ENCODE results near the gene CPLANE1.
A peak's percentile ranks its signal among the peaks of the same experiment; 100 is the strongest.

The CPLANE1 gene

GRCh38 chr5:37133939-37134338 lies 115.2 kb downstream of the CPLANE1 start:
- H3K9me3 ChIP-seq (ENCODE audit: severe bottlenecking): no peaks in the 10 kb centered on the region
- ATAC-seq (ENCODE audit: low read depth) (peak; percentile 33; the same call in 1 of the 3 replicates), DNase-seq (ENCODE audit: low spot score) (no peak)
- H3K36me3 ChIP-seq (ENCODE audit: low read depth): peaks cover 33% of the 10 kb centered on the region
- H3K27me3 ChIP-seq (ENCODE audit: insufficient read depth, poor library complexity, severe bottlenecking): no peaks in the 10 kb centered on the region
- TF ChIP-seq CTCF (IDR thresholded peaks at IDR 0.05; ENCODE audit: poor library complexity, severe bottlenecking): no peak
- no peaks in the 10 kb centered on the region for H3K4me1 ChIP-seq (ENCODE audit: insufficient read depth, poor library complexity, severe bottlenecking)
- no peak overlapping the region for H3K4me3 ChIP-seq (ENCODE audit: severe bottlenecking)
- no peak overlapping the region for H3K27ac ChIP-seq (ENCODE audit: poor library complexity, severe bottlenecking)

GRCh38 chr5:37132646-37133045 lies 116.5 kb downstream of the CPLANE1 start:
- Histone ChIP-seq H3K27ac (ENCODE audit: poor library complexity, severe bottlenecking) (no peak overlapping the region), H3K4me1 (ENCODE audit: insufficient read depth, poor library complexity, severe bottlenecking) (no peaks in the 10 kb centered on the region), H3K36me3 (ENCODE audit: low read depth) (peaks cover 21% of the 10 kb centered on the region), H3K27me3 (ENCODE audit: insufficient read depth, poor library complexity, severe bottlenecking) (no peaks in the 10 kb centered on the region), H3K4me3 (ENCODE audit: severe bottlenecking) (no peak overlapping the region), H3K9me3 (ENCODE audit: severe bottlenecking) (no peaks in the 10 kb centered on the region)
- DNase-seq (ENCODE audit: low spot score): no peak
- no peak for ATAC-seq (ENCODE audit: low read depth)
- TF ChIP-seq CTCF (IDR thresholded peaks at IDR 0.05; ENCODE audit: poor library complexity, severe bottlenecking): no peak

- H3K4me1 ChIP-seq (ENCODE audit: insufficient read depth, poor library complexity, severe bottlenecking): no peaks in the 10 kb centered on the region
- TF ChIP-seq CTCF (IDR thresholded peaks at IDR 0.05; ENCODE audit: poor library complexity, severe bottlenecking): no peak
- no peak for ATAC-seq (ENCODE audit: low read depth)
- no peaks in the 10 kb centered on the region for H3K9me3 ChIP-seq (ENCODE audit: severe bottlenecking)
- H3K36me3 ChIP-seq (ENCODE audit: low read depth): peaks cover 27% of the 10 kb centered on the region
- no peaks in the 10 kb centered on the region for H3K27me3 ChIP-seq (ENCODE audit: insufficient read depth, poor library complexity, severe bottlenecking)
- H3K27ac ChIP-seq (ENCODE audit: poor library complexity, severe bottlenecking): no peak overlapping the region
- no peak overlapping the region for H3K4me3 ChIP-seq (ENCODE audit: severe bottlenecking)
- no peak for DNase-seq (ENCODE audit: low spot score)
These were observed 127.7 kb downstream of the CPLANE1 start for GRCh38 chr5:37121465-37121864.

GRCh38 chr5:37121027-37121426 lies 128.1 kb downstream of the CPLANE1 start:
- Histone ChIP-seq H3K4me3 (ENCODE audit: severe bottlenecking) (no peak overlapping the region), H3K27ac (ENCODE audit: poor library complexity, severe bottlenecking) (no peak overlapping the region), H3K4me1 (ENCODE audit: insufficient read depth, poor library complexity, severe bottlenecking) (no peaks in the 10 kb centered on the region), H3K27me3 (ENCODE audit: insufficient read depth, poor library complexity, severe bottlenecking) (no peaks in the 10 kb centered on the region), H3K9me3 (ENCODE audit: severe bottlenecking) (no peaks in the 10 kb centered on the region), H3K36me3 (ENCODE audit: low read depth) (peaks cover 27% of the 10 kb centered on the region)
- no peak for TF ChIP-seq CTCF (IDR thresholded peaks at IDR 0.05; ENCODE audit: poor library complexity, severe bottlenecking)
- no peak for DNase-seq (ENCODE audit: low spot score)
- no peak for ATAC-seq (ENCODE audit: low read depth)

- Histone ChIP-seq H3K27me3 (ENCODE audit: insufficient read depth, poor library complexity, severe bottlenecking) (no peaks in the 10 kb centered on the region), H3K36me3 (ENCODE audit: low read depth) (peaks cover 27% of the 10 kb centered on the region), H3K9me3 (ENCODE audit: severe bottlenecking) (no peaks in the 10 kb centered on the region), H3K27ac (ENCODE audit: poor library complexity, severe bottlenecking) (no peak overlapping the region), H3K4me3 (ENCODE audit: severe bottlenecking) (no peak overlapping the region), H3K4me1 (ENCODE audit: insufficient read depth, poor library complexity, severe bottlenecking) (no peaks in the 10 kb centered on the region)
- no peak for DNase-seq (ENCODE audit: low spot score)
- ATAC-seq (ENCODE audit: low read depth): no peak
- TF ChIP-seq CTCF (IDR thresholded peaks at IDR 0.05; ENCODE audit: poor library complexity, severe bottlenecking): no peak
These were observed 128.9 kb downstream of the CPLANE1 start for GRCh38 chr5:37120270-37120669.

Data from RWPE2 (cell line).